ENCODE measurements around the gene PKHD1.

GRCh38 chr6:51743999-51744398 lies 343.4 kb downstream of the PKHD1 start:
- TF ChIP-seq CTCF (IDR thresholded peaks at IDR 0.05): no peak
- no peak for TF ChIP-seq EZH2 (IDR thresholded peaks at IDR 0.05; ENCODE audit: borderline replicate concordance, insufficient read depth, low read depth, low read length, poor library complexity, severe bottlenecking)

All from B cell (primary cell).